Subcutaneous abdominal adipose tissue (tissue), 5 donors: ENCODE data around the gene CREB3L1.

Experiments used
- H3K27ac ChIP-seq: one replicate; pipeline ENCODE4 v1.7.0; 2013; ENCODE audit warnings: low read depth, mild to moderate bottlenecking, inconsistent platforms, low read length, moderate library complexity
- H3K27me3 ChIP-seq, 5 donors: one replicate each; pipeline ENCODE4 v1.7.0; 2013; ENCODE audit warnings: low read length in 5 of 5, inconsistent platforms in 1 of 5; ENCODE audit not compliant: control insufficient read depth in 5 of 5, insufficient read depth in 4 of 5
- H3K36me3 ChIP-seq, 5 donors: one replicate each; pipeline ENCODE4 v1.7.0; 2013; ENCODE audit warnings: low read length in 5 of 5; ENCODE audit not compliant: control insufficient read depth in 5 of 5, insufficient read depth in 5 of 5
- H3K4me1 ChIP-seq, 5 donors: one replicate each; pipeline ENCODE4 v1.7.0; 2013; ENCODE audit warnings: low read length in 5 of 5, mild to moderate bottlenecking in 3 of 5, moderate library complexity in 1 of 5; ENCODE audit not compliant: control insufficient read depth in 5 of 5, insufficient read depth in 5 of 5
- H3K4me3 ChIP-seq, 5 donors: one replicate each; pipeline ENCODE4 v1.7.0; 2013; ENCODE audit warnings: low read length in 5 of 5, low read depth in 1 of 5
- H3K9ac ChIP-seq, 5 donors: one replicate each; pipeline ENCODE4 v1.7.0; 2013; ENCODE audit warnings: low read length in 5 of 5, mild to moderate bottlenecking in 4 of 5, moderate library complexity in 3 of 5
- H3K9me3 ChIP-seq, 5 donors: one replicate each; pipeline ENCODE4 v1.7.0; 2013; ENCODE audit warnings: low read length in 5 of 5; ENCODE audit not compliant: control insufficient read depth in 5 of 5
- donor health status: healthy.
- donor health status: healthy.
- donor health status: healthy.
- donor health status: healthy.
- donor health status: healthy.

Gene CREB3L1

GRCh38 chr11:46239801-46240061 lies 37.7 kb upstream of the CREB3L1 start:
- Histone ChIP-seq H3K36me3 (no peaks in the 10 kb centered on the region), H3K9me3 (no peaks in the 10 kb centered on the region), H3K27me3 (peaks cover 0 to 4% (median 0%) of the 10 kb centered on the region in 5 donors), H3K4me3 (no peak overlapping the region), H3K9ac (no peak overlapping the region), H3K4me1 (peaks cover 7 to 42% (median 38%) of the 10 kb centered on the region in 5 donors), H3K27ac (no peak overlapping the region)

- Histone ChIP-seq H3K27ac (no peak overlapping the region), H3K9me3 (no peaks in the 10 kb centered on the region), H3K4me3 (no peak overlapping the region), H3K36me3 (no peaks in the 10 kb centered on the region), H3K27me3 (peaks cover 0 to 4% (median 0%) of the 10 kb centered on the region in 5 donors), H3K4me1 (peaks cover 7 to 42% (median 38%) of the 10 kb centered on the region in 5 donors), H3K9ac (no peak overlapping the region)
Measured at GRCh38 chr11:46240371-46240770, 37.1 kb upstream of the CREB3L1 start.

- Histone ChIP-seq H3K36me3 (no peaks in the 10 kb centered on the region), H3K4me3 (no peak overlapping the region), H3K4me1 (peaks cover 7 to 42% (median 38%) of the 10 kb centered on the region in 5 donors), H3K27me3 (peaks cover 0 to 4% (median 0%) of the 10 kb centered on the region in 5 donors), H3K27ac (no peak overlapping the region), H3K9me3 (no peaks in the 10 kb centered on the region), H3K9ac (no peak overlapping the region)
Measured at GRCh38 chr11:46240861-46241260, 36.6 kb upstream of the CREB3L1 start.

- H3K9me3 ChIP-seq, result no peaks in the 10 kb centered on the region
- H3K27me3 ChIP-seq, result peaks cover 0 to 3% (median 0%) of the 10 kb centered on the region in 5 donors
- H3K9ac ChIP-seq, result peak overlapping the region in 2 of 5 donors; percentile 39 to 81
- H3K36me3 ChIP-seq, result no peaks in the 10 kb centered on the region
- H3K4me1 ChIP-seq, result peaks cover 7 to 37% (median 32%) of the 10 kb centered on the region in 5 donors
- H3K27ac ChIP-seq, result peak overlapping the region; percentile 87
- H3K4me3 ChIP-seq, result peak overlapping the region in 3 of 5 donors; percentile 70 to 87 (median 71)
Measured at GRCh38 chr11:46242041-46242951, 35.2 kb upstream of the CREB3L1 start.

GRCh38 chr11:46242952-46243795 lies 34.3 kb upstream of the CREB3L1 start:
- Histone ChIP-seq H3K4me3 (peak overlapping the region; percentile 64 to 87 (median 70)), H3K27ac (peak overlapping the region; percentile 87), H3K36me3 (no peaks in the 10 kb centered on the region)

GRCh38 chr11:46243796-46244109 lies 33.7 kb upstream of the CREB3L1 start:
- Histone ChIP-seq H3K36me3 (no peaks in the 10 kb centered on the region), H3K4me1 (peaks cover 9 to 25% (median 21%) of the 10 kb centered on the region in 5 donors), H3K27ac (peak overlapping the region; percentile 87), H3K9ac (peak overlapping the region; percentile 64 to 81 (median 73)), H3K9me3 (no peaks in the 10 kb centered on the region), H3K27me3 (no peaks in the 10 kb centered on the region), H3K4me3 (peak overlapping the region; percentile 64 to 71 (median 69))

More at GRCh38 chr11:46242952-46243795, 34.3 kb upstream of the CREB3L1 start:
- H3K9me3 ChIP-seq, result no peaks in the 10 kb centered on the region
- H3K4me1 ChIP-seq, result peaks cover 7 to 30% (median 26%) of the 10 kb centered on the region in 5 donors
- no peaks in the 10 kb centered on the region for H3K27me3 ChIP-seq
- peak overlapping the region; percentile 64 to 81 (median 73) for H3K9ac ChIP-seq

- no peaks in the 10 kb centered on the region for H3K36me3 ChIP-seq
- no peaks in the 10 kb centered on the region for H3K9me3 ChIP-seq
- no peak overlapping the region for H3K9ac ChIP-seq
- no peak overlapping the region for H3K4me3 ChIP-seq
- H3K27me3 ChIP-seq, result no peaks in the 10 kb centered on the region
- H3K4me1 ChIP-seq, result peaks cover 7 to 16% (median 13%) of the 10 kb centered on the region in 5 donors
- H3K27ac ChIP-seq, result no peak overlapping the region
Measured at GRCh38 chr11:46246521-46246920, 30.9 kb upstream of the CREB3L1 start.

- H3K27ac ChIP-seq, result no peak overlapping the region
- H3K9ac ChIP-seq, result no peak overlapping the region
- no peak overlapping the region for H3K4me3 ChIP-seq
- no peaks in the 10 kb centered on the region for H3K27me3 ChIP-seq
- H3K4me1 ChIP-seq, result peaks cover 7 to 21% (median 17%) of the 10 kb centered on the region in 5 donors
- no peaks in the 10 kb centered on the region for H3K36me3 ChIP-seq
- H3K9me3 ChIP-seq, result no peaks in the 10 kb centered on the region
Measured at GRCh38 chr11:46247090-46247489, 30.4 kb upstream of the CREB3L1 start.

GRCh38 chr11:46247659-46248058 lies 29.8 kb upstream of the CREB3L1 start:
- H3K27ac ChIP-seq, result no peak overlapping the region
- no peak overlapping the region for H3K9ac ChIP-seq

More at GRCh38 chr11:46247659-46248058, 29.8 kb upstream of the CREB3L1 start:
- Histone ChIP-seq H3K27me3 (no peaks in the 10 kb centered on the region), H3K36me3 (no peaks in the 10 kb centered on the region), H3K9me3 (no peaks in the 10 kb centered on the region), H3K4me1 (peaks cover 6 to 19% (median 12%) of the 10 kb centered on the region in 5 donors), H3K4me3 (no peak overlapping the region)
